ENCODE measurements around the gene TMEM121B.

TMEM121B gene

DNA sequence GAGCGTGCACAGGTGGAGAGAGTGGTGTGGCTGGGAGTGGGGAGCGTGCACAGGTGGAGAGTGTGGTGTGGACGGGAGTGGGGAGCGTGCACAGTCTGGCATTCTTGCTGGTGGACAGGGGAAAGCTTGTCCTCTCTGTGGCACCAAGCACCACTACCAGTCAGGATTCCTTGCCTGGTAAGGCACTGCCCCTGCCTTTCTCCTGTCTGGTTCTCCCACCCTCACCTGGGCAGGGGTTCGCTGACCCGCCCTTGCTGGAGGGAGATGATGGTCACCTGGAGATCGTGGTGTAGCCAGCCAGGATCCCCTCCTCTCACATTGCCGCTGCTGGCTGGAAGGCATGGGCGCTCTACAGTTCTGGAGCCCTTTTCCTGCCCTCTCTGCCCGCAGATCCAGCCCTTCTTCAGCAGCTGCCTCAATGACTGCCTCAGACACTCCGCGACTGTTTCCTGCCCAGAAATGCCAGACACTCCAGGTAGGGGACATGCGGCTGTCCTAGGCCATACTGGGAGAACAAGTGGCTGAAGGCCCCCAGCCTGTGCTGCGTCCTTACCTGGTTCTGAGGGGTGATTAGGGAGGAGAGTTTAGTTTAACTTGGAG is 16.7 kb downstream of the TMEM121B start:
- TF ChIP-seq, protein P1, sequence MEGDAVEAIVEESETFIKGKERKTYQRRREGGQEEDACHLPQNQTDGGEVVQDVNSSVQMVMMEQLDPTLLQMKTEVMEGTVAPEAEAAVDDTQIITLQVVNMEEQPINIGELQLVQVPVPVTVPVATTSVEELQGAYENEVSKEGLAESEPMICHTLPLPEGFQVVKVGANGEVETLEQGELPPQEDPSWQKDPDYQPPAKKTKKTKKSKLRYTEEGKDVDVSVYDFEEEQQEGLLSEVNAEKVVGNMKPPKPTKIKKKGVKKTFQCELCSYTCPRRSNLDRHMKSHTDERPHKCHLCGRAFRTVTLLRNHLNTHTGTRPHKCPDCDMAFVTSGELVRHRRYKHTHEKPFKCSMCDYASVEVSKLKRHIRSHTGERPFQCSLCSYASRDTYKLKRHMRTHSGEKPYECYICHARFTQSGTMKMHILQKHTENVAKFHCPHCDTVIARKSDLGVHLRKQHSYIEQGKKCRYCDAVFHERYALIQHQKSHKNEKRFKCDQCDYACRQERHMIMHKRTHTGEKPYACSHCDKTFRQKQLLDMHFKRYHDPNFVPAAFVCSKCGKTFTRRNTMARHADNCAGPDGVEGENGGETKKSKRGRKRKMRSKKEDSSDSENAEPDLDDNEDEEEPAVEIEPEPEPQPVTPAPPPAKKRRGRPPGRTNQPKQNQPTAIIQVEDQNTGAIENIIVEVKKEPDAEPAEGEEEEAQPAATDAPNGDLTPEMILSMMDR (conservative IDR thresholded peaks at IDR 0.05): no peak
- TF ChIP-seq ZFX (IDR thresholded peaks at IDR 0.05): no peak
- no peak overlapping the region for H3K27ac ChIP-seq

DNA sequence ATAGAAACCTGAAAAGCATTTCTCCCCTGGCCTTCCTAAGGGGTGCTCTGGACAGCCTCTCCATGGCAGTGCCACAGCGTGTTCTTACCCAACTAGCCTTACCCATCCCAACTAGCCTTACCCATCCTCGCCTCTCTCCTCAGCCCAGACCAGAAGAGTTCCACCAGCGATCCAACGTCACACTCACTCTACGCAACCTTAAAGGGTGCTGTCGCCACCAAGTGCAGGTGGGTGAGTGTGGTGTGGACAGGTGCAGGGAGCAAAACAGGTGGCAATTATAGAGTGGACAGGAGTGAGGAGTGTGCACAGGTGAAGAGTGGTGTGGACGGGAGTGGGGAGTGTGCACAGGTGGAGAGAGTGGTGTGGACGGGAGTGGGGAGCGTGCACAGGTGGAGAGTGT is 17.8 kb downstream of the TMEM121B start:
- no peak overlapping the region for H3K27ac ChIP-seq
- TF ChIP-seq, protein P1 (conservative IDR thresholded peaks at IDR 0.05): no peak
- no peak for TF ChIP-seq ZFX (IDR thresholded peaks at IDR 0.05)

DNA sequence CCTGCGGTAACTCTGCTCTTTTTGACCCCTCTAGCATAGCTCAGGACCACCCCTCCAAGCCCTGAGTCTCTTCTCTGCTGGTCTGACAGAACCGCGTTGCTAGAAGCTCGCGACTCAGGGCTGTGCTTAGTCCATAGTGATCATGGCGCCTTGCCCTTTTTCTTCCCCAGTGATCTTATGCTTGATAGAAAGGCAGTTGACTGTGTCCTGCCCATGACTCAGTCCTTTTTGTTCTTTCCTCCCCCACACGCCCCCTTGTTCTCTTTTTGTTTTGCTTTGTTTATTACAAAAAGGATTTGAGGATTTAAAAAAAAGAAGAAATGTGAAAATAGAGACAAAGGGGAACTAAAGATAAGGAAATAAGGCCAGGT is 18.9 kb downstream of the TMEM121B start:
- H3K27ac ChIP-seq: no peak overlapping the region
- TF ChIP-seq, protein P1 (conservative IDR thresholded peaks at IDR 0.05): no peak
- no peak for TF ChIP-seq ZFX (IDR thresholded peaks at IDR 0.05)

DNA sequence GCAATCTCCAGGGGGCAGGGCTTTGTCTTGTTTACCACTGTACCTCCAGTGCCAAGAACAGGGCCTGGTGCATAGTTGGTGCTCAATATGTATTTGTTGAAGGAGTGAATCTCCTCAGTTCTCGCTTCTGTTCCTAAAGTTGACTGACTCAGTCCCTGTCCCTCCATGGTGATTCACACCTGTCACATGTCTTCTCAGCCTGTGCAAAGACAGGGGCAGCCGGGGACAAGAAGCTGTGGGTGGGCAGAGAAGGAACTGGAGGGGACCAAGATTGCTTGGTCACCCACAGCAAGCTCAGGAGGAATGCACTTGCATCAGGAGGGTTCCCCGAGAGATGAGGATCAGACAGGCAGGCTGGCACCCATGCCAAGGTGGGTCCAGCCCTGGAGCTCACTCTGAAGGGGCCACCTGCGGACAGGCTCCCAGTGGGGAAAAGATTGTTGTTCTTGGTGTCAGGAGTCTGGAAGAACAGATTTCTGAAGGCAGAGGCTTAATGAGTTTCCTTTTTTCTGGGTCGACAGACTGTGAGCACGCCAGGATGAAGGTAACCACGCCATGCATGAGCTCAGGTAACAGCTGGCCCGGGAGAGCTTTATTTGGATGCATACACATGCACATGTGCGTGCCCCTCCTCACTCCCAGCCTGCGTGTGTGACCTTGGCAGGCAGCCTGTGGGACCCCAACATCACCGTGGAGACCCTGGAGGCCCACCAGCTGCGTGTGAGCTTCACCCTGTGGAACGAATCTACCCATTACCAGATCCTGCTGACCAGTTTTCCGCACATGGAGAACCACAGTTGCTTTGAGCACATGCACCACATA is 19.5 kb downstream of the TMEM121B start:
- H3K27ac ChIP-seq: no peak overlapping the region
- TF ChIP-seq, protein P1 (conservative IDR thresholded peaks at IDR 0.05): no peak
- TF ChIP-seq ZFX (IDR thresholded peaks at IDR 0.05): no peak

DNA sequence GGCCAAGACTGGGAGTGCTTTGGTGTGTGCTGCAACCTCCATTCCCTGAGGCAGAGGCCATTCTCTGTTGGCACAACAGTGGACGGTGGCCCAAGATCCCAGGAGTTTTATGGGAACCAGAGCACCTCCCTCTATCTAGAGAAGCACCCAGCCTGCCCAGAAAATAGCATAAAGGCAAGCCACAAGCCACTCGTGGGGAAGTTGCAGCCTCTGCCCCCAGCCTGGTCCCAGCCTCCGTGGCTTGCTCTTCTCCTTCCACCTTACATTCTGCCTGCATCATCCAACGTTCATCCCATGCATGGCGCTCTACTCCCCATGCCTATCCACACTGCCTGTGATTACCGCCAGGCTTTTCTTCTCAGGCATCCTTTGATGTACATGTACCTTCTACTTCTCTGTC is 20.5 kb downstream of the TMEM121B start:
- no peak overlapping the region for H3K27ac ChIP-seq
- no peak for TF ChIP-seq ZFX (IDR thresholded peaks at IDR 0.05)
- TF ChIP-seq, protein P1 (conservative IDR thresholded peaks at IDR 0.05): no peak

DNA sequence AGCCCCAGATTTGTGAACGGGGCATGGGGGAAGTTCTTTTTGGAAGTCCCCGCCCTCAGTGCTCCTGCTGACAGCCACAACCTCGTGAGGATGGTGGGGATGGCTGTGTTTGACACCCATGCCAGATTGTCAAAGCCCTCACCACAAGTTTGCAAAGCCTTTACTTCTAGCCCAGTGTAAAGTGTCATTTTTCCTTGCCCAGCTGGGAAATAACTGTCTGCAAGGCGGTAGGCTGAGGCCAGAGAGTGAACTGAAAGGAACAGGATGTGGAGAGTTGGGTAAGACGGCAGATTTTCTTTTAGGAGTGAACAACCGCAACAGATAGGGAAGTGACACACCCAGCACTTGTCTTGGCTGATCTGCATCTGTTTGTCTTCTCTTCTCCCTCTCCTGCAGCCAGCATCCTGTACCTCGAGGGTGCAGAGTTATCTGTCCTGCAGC is 22.8 kb downstream of the TMEM121B start:
- no peak overlapping the region for H3K27ac ChIP-seq
- TF ChIP-seq ZFX (IDR thresholded peaks at IDR 0.05): no peak
- TF ChIP-seq, protein P1 (conservative IDR thresholded peaks at IDR 0.05): no peak

DNA sequence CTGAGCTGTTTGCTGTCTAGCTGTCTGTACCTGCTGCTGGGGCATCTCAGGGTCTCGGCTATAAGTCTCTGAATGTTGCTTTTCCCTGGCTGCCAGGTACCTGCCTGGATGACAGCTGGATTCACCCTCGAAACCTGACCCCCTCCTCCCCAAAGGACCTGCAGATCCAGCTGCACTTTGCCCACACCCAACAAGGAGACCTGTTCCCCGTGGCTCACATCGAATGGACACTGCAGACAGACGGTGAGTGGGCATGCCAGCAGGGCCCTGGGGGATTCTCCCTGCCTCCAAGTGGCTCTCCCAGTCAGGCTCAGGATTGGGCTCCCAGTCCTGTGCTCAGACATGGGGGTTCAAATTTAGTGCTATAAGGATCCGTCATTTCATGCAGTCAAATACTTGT is 23.5 kb downstream of the TMEM121B start:
- no peak for TF ChIP-seq ZFX (IDR thresholded peaks at IDR 0.05)
- TF ChIP-seq, protein P1 (conservative IDR thresholded peaks at IDR 0.05): no peak
- no peak overlapping the region for H3K27ac ChIP-seq

Measured in C4-2B (cell line).